VCaP (cell line): Measurements from ENCODE around the gene SCN8A.

ENCODE experiments used
- H3K27ac ChIP-seq: fragments of 450-650 bp; 2 replicates; pipeline ENCODE4 v1.5.1; 2017
- CTCF ChIP-seq: fragments of 450-650 bp; conservative IDR thresholded peaks from 2 replicates; pipeline ENCODE4 v1.5.1; 2017; ENCODE audit warnings: mild to moderate bottlenecking, moderate library complexity

The SCN8A gene

GRCh38 chr12:51814311-51815088 is 223.5 kb downstream of the SCN8A start:
- TF ChIP-seq CTCF = peak; percentile 94
- peak overlapping the region; percentile 77 for H3K27ac ChIP-seq

- peak overlapping the region; percentile 77; the same call in 1 of the 2 replicates for H3K27ac ChIP-seq
- TF ChIP-seq CTCF = no peak
Observed at GRCh38 chr12:51815571-51815970, 224.5 kb downstream of the SCN8A start.

- no peak overlapping the region for H3K27ac ChIP-seq
Observed at GRCh38 chr12:51817027-51817953, 226.3 kb downstream of the SCN8A start.

GRCh38 chr12:51818086-51818485 is 227.1 kb downstream of the SCN8A start:
- no peak for TF ChIP-seq CTCF
- H3K27ac ChIP-seq = no peak overlapping the region

More at GRCh38 chr12:51817027-51817953, 226.3 kb downstream of the SCN8A start:
- no peak for TF ChIP-seq CTCF

- H3K27ac ChIP-seq = peak overlapping the region; percentile 95
- no peak for TF ChIP-seq CTCF
Observed at GRCh38 chr12:51818566-51819300, 227.7 kb downstream of the SCN8A start.

- H3K27ac ChIP-seq = peak overlapping the region; percentile 95
- no peak for TF ChIP-seq CTCF
Observed at GRCh38 chr12:51819736-51820525, 228.9 kb downstream of the SCN8A start.
